K562 (cell line): ENCODE data around the gene HK1. TPM values are rescaled to one million over a fixed set of nuclear protein-coding genes. Genes with fewer than 3 reads are reported as not detected.

Experiments used
- ADNP ChIP-seq: fragments of 200-800 bp; sonication (Bioruptor generic); IDR thresholded peaks from 2 replicates; pipeline ENCODE4 v1.6.1; 2016; ENCODE audit warnings: missing genetic modification characterization, missing compliant biosample characterization
- FOXK2 ChIP-seq, 2 experiments: fragments of 450-650 bp; IDR thresholded peaks in 1 of 2; conservative IDR thresholded peaks in 1 of 2; 2 replicates each; pipeline ENCODE4 v1.6.1; 2016; ENCODE audit warnings: low read depth in 2 of 2, mild to moderate bottlenecking in 1 of 2
- HMGN3 ChIP-seq: IDR thresholded peaks from 2 replicates; pipeline ENCODE4 v1.6.1; 2011; ENCODE audit warnings: borderline replicate concordance, low read depth, mild to moderate bottlenecking, mixed read lengths, low read length; ENCODE audit not compliant: insufficient read length; ENCODE audit errors: extremely low read depth
- ILF3 ChIP-seq: fragments of 450-650 bp; IDR thresholded peaks from 2 replicates; pipeline ENCODE4 v1.6.1; 2018; ENCODE audit warnings: antibody characterized with exemption, mild to moderate bottlenecking, moderate library complexity, borderline replicate concordance
- MAFK ChIP-seq: IDR thresholded peaks from 2 replicates; pipeline ENCODE4 v1.6.1; 2011; ENCODE audit warnings: low read length, improper control_type of control experiment
- SLC30A9 ChIP-seq: fragments of 250-450 bp; sonication (Bioruptor Pico); IDR thresholded peaks from 2 replicates; pipeline ENCODE4 v1.8.0; 2022; ENCODE audit warnings: mild to moderate bottlenecking, moderate library complexity
- SP2 ChIP-seq: IDR thresholded peaks from 2 replicates; pipeline ENCODE4 v1.6.1; 2011; ENCODE audit warnings: mild to moderate bottlenecking, low read depth, low read length, moderate library complexity; ENCODE audit not compliant: poor library complexity, severe bottlenecking; ENCODE audit errors: extremely low read depth
- TBL1XR1 ChIP-seq, 2 experiments: IDR thresholded peaks; 2 replicates each; pipeline ENCODE4 v1.6.1; 2012; ENCODE audit warnings: improper control_type of control experiment in 2 of 2, low read length in 2 of 2, mild to moderate bottlenecking in 1 of 2
- U2AF2 ChIP-seq: fragments of 200-400 bp; formaldehyde crosslinking; optimal IDR thresholded peaks from 2 replicates; pipeline ENCODE3; 2017; ENCODE audit warnings: low read depth, mild to moderate bottlenecking, low read length
- ZKSCAN8 ChIP-seq: fragments of 200-800 bp; sonication (Bioruptor generic); IDR thresholded peaks from 2 replicates; pipeline ENCODE4 v1.6.1; 2016; ENCODE audit warnings: missing genetic modification characterization, missing compliant biosample characterization
- ZNF12 ChIP-seq: sonication (generic); formaldehyde crosslinking; IDR thresholded peaks from 2 replicates; pipeline ENCODE4 v1.4.0; 2020; ENCODE audit warnings: mild to moderate bottlenecking, missing genetic modification reagents
- ZNF224 ChIP-seq: sonication (generic); formaldehyde crosslinking; IDR thresholded peaks from 2 replicates; pipeline ENCODE4 v1.8.0; 2022; ENCODE audit warnings: mild to moderate bottlenecking, missing genetic modification reagents
- ZNF830 ChIP-seq: fragments of 250-450 bp; sonication (Bioruptor Pico); IDR thresholded peaks from 2 replicates; pipeline ENCODE4 v1.5.0; 2021; ENCODE audit warnings: mild to moderate bottlenecking
- polyA plus RNA-seq, 8 experiments: library from polyadenylated mRNA; depleted of rRNA in 4 of 8; stranded (reverse) in 5 of 8; unstranded in 3 of 8; fragments of >200 nt; fragmentation: Nextera tagmentation in 2 of 8; fragmentation: Illumina TruSeq in 1 of 8; extraction: Ambion mirVana in 2 of 8; extraction: Trizol in 1 of 8; gene quantifications; 2 replicates each; pipeline versions ENCODE4 v1.2.1 to v1.2.3, GENCODE V29; 2011 to 2014; ENCODE audit warnings: inconsistent platforms in 1 of 8, missing spikeins in 1 of 8
- total RNA-seq, 7 experiments: library from RNA; depleted of rRNA in 6 of 7; stranded (reverse); fragments of >200 nt in 6 of 7; fragmentation: Illumina TruSeq in 2 of 7; extraction: Trizol in 2 of 7; gene quantifications; 2 replicates each; pipeline versions ENCODE4 v1.2.1 to v1.2.3, GENCODE V29; 2011 to 2021; ENCODE audit warnings: low replicate concordance in 1 of 7
- TF ChIP-seq, protein P1 (sequence below): sonication (generic); formaldehyde crosslinking; IDR thresholded peaks from 2 replicates; pipeline ENCODE4 v1.8.0; 2023; ENCODE audit warnings: mild to moderate bottlenecking, missing genetic modification reagents
- TF ChIP-seq, protein P2 (sequence below), 2 experiments: fragments of 450-650 bp in 1 of 2; IDR thresholded peaks; 2 replicates each; pipeline ENCODE4 v1.6.1; 2011 to 2017; ENCODE audit warnings: low read depth in 2 of 2, antibody characterized with exemption in 1 of 2, borderline replicate concordance in 1 of 2, low read length in 1 of 2, mild to moderate bottlenecking in 1 of 2, mixed read lengths in 1 of 2; ENCODE audit not compliant: control insufficient read depth in 1 of 2
- TF ChIP-seq, protein P3 (sequence below): fragments of 450-650 bp; formaldehyde crosslinking; IDR thresholded peaks from 2 replicates; pipeline ENCODE4 v1.4.0; 2020; ENCODE audit warnings: mild to moderate bottlenecking

HK1 gene
- total and polyA plus RNA-seq, 9 of the 15 experiments (the other 6 are each of a cell fraction or from before 2014, with no cell fraction given): 29.2 to 444 (median 193) TPM

DNA sequence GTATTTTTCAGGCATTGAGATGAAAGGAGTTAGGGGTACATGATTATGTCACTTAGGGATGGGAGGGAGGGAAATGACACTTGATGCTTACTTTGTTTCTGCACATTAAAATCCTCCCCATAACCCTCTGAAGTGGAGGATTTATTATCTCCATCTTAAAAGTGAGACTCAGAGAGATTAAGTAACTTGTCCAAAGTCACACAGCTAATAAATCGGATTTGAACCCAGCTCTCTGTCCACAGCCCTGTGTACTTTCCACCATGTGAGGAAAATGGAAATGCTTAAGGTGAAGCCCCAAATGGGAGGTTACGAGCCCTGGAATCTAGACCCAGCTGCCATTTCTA lies 58.6 kb downstream of the HK1 start (continued):
- TF ChIP-seq ILF3 (no peak), ADNP (tag) (peak; percentile 68), TBL1XR1 (IDR thresholded peaks at IDR 0.05; ENCODE audit: low read length in 2 of 2) (no peak), FOXK2 (conservative IDR thresholded peaks at IDR 0.05 in 1 of 2, IDR thresholded peaks at IDR 0.05 in 1 of 2; ENCODE audit: low read depth in 2 of 2) (no peak), HMGN3 (no peak), ZNF12 (CRISPR knock-in tag) (no peak), ZNF224 (CRISPR knock-in tag) (no peak), SP2 (no peak), ZKSCAN8 (0 out of 2 replicates have a peak, but pooled peaks have one; percentile 43), ZNF830 (no peak), U2AF2 (no peak), MAFK (no peak), SLC30A9 (CRISPR knock-in tag) (no peak)
- TF ChIP-seq, protein P1, sequence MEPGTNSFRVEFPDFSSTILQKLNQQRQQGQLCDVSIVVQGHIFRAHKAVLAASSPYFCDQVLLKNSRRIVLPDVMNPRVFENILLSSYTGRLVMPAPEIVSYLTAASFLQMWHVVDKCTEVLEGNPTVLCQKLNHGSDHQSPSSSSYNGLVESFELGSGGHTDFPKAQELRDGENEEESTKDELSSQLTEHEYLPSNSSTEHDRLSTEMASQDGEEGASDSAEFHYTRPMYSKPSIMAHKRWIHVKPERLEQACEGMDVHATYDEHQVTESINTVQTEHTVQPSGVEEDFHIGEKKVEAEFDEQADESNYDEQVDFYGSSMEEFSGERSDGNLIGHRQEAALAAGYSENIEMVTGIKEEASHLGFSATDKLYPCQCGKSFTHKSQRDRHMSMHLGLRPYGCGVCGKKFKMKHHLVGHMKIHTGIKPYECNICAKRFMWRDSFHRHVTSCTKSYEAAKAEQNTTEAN: 0 out of 2 replicates have a peak, but pooled peaks have one; percentile 18
- TF ChIP-seq, protein P2, sequence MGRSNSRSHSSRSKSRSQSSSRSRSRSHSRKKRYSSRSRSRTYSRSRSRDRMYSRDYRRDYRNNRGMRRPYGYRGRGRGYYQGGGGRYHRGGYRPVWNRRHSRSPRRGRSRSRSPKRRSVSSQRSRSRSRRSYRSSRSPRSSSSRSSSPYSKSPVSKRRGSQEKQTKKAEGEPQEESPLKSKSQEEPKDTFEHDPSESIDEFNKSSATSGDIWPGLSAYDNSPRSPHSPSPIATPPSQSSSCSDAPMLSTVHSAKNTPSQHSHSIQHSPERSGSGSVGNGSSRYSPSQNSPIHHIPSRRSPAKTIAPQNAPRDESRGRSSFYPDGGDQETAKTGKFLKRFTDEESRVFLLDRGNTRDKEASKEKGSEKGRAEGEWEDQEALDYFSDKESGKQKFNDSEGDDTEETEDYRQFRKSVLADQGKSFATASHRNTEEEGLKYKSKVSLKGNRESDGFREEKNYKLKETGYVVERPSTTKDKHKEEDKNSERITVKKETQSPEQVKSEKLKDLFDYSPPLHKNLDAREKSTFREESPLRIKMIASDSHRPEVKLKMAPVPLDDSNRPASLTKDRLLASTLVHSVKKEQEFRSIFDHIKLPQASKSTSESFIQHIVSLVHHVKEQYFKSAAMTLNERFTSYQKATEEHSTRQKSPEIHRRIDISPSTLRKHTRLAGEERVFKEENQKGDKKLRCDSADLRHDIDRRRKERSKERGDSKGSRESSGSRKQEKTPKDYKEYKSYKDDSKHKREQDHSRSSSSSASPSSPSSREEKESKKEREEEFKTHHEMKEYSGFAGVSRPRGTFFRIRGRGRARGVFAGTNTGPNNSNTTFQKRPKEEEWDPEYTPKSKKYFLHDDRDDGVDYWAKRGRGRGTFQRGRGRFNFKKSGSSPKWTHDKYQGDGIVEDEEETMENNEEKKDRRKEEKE (IDR thresholded peaks at IDR 0.05; ENCODE audit: borderline replicate concordance in 1 of 2, control insufficient read depth in 1 of 2, low read depth in 2 of 2, low read length in 1 of 2): no peak
- TF ChIP-seq, protein P3, sequence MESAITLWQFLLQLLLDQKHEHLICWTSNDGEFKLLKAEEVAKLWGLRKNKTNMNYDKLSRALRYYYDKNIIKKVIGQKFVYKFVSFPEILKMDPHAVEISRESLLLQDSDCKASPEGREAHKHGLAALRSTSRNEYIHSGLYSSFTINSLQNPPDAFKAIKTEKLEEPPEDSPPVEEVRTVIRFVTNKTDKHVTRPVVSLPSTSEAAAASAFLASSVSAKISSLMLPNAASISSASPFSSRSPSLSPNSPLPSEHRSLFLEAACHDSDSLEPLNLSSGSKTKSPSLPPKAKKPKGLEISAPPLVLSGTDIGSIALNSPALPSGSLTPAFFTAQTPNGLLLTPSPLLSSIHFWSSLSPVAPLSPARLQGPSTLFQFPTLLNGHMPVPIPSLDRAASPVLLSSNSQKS (CRISPR knock-in tag): no peak
- TF ChIP-seq, all 486 proteins: peak for 8
